ENCODE measurements around the gene C14orf132.
"Not testable (repeated sequence)": the region's sequence is repeated elsewhere in the genome, so short reads cannot be mapped to it uniquely, and the experiment has no call there.

The C14orf132 gene

GRCh38 chr14:96058576-96059200 is 19.5 kb downstream of the C14orf132 start:
- in situ Hi-C loops (cut with MboI; ENCODE audit: low sequenced_read_pairs): no loop called here

GRCh38 chr14:96059519-96060135 is 20.5 kb downstream of the C14orf132 start:
- in situ Hi-C loops (cut with MboI; ENCODE audit: low sequenced_read_pairs): no loop called here

- in situ Hi-C loops (cut with MboI; ENCODE audit: low sequenced_read_pairs): no loop called here
These were observed 21.2 kb downstream of the C14orf132 start for GRCh38 chr14:96060186-96060933.

- in situ Hi-C loops (cut with MboI; ENCODE audit: low sequenced_read_pairs): no loop called here
These were observed 22.8 kb downstream of the C14orf132 start for GRCh38 chr14:96062010-96062409.

- in situ Hi-C loops (cut with MboI; ENCODE audit: low sequenced_read_pairs): no loop called here
These were observed 23.3 kb downstream of the C14orf132 start for GRCh38 chr14:96062506-96062905.

GRCh38 chr14:96064866-96065265 is 25.7 kb downstream of the C14orf132 start:
- in situ Hi-C loops (cut with MboI; ENCODE audit: low sequenced_read_pairs): no loop called here

- in situ Hi-C loops (cut with MboI; ENCODE audit: low sequenced_read_pairs): no loop called here
These were observed 26.7 kb downstream of the C14orf132 start for GRCh38 chr14:96065661-96066459.

- in situ Hi-C loops (cut with MboI; ENCODE audit: low sequenced_read_pairs): no loop called here
These were observed 27.8 kb downstream of the C14orf132 start for GRCh38 chr14:96066976-96067375.

GRCh38 chr14:96067985-96068930 is 29.1 kb downstream of the C14orf132 start:
- in situ Hi-C loops (cut with MboI; ENCODE audit: low sequenced_read_pairs): no loop called here

- in situ Hi-C loops (cut with MboI; ENCODE audit: low sequenced_read_pairs): no loop called here
These were observed 30.3 kb downstream of the C14orf132 start for GRCh38 chr14:96069421-96069820.

- in situ Hi-C loops (cut with MboI; ENCODE audit: low sequenced_read_pairs): no loop called here
These were observed 32.4 kb downstream of the C14orf132 start for GRCh38 chr14:96071561-96071960.

- in situ Hi-C loops (cut with MboI; ENCODE audit: low sequenced_read_pairs): no loop called here
These were observed 32.9 kb downstream of the C14orf132 start for GRCh38 chr14:96072076-96072475.

GRCh38 chr14:96072746-96073145 is 33.6 kb downstream of the C14orf132 start:
- in situ Hi-C loops (cut with MboI; ENCODE audit: low sequenced_read_pairs): no loop called here

GRCh38 chr14:96073260-96074039 is 34.3 kb downstream of the C14orf132 start:
- in situ Hi-C loops (cut with MboI; ENCODE audit: low sequenced_read_pairs): not testable (repeated sequence)

GRCh38 chr14:96077983-96078624 is 38.9 kb downstream of the C14orf132 start:
- in situ Hi-C loops (cut with MboI; ENCODE audit: low sequenced_read_pairs): loop anchor here (25.0 kb wide), 1 partner anchor 359 kb away; no protein-coding TSS in a partner anchor

- in situ Hi-C loops (cut with MboI; ENCODE audit: low sequenced_read_pairs): loop anchor here (25.0 kb wide), 1 partner anchor 359 kb away; no protein-coding TSS in a partner anchor
These were observed 39.5 kb downstream of the C14orf132 start for GRCh38 chr14:96078625-96079016.

- in situ Hi-C loops (cut with MboI; ENCODE audit: low sequenced_read_pairs): loop anchor here (25.0 kb wide), 1 partner anchor 358 kb away; no protein-coding TSS in a partner anchor
These were observed 39.9 kb downstream of the C14orf132 start for GRCh38 chr14:96079066-96079465.

GRCh38 chr14:96080571-96080970 is 41.4 kb downstream of the C14orf132 start:
- in situ Hi-C loops (cut with MboI; ENCODE audit: low sequenced_read_pairs): loop anchor here (25.0 kb wide), 1 partner anchor 357 kb away; no protein-coding TSS in a partner anchor

Data from HL-60/S4 treated with retinoic acid at 250 ng/mL for 4 days and 3 days (cell line).